Natural killer cell (primary cell): ENCODE data around the gene KIRREL1. TPM values are rescaled to one million over a fixed set of nuclear protein-coding genes. Genes with fewer than 3 reads are reported as not detected.

Source experiments
- ATAC-seq, 3 donors: fragments of 150-1000 bp in 2 of 3; fragments of 200-7000 bp in 1 of 3; cut with Tn5 transposase; 1 replicate in 1 of 3; 2 replicates in 2 of 3; pipeline ENCODE4 v1.10.0; 2021; ENCODE audit warnings: mild to moderate bottlenecking in 2 of 3, moderate library complexity in 2 of 3
- DNase-seq, 2 donors: peaks; one replicate each; pipeline versions ENCODE4 v3.0.0 to v3.0.0-alpha.2; 2013 to 2021; ENCODE audit warnings: mixed read lengths in 1 of 2
- H3K27ac ChIP-seq: one replicate; pipeline ENCODE4 v1.5.1; 2013; ENCODE audit warnings: mild to moderate bottlenecking, low read length
- H3K27me3 ChIP-seq: one replicate; pipeline ENCODE4 v1.6.1; 2013; ENCODE audit warnings: low read length; ENCODE audit not compliant: control insufficient read depth, insufficient read depth
- H3K36me3 ChIP-seq: one replicate; pipeline ENCODE4 v1.6.1; 2013; ENCODE audit warnings: low read length; ENCODE audit not compliant: control insufficient read depth, insufficient read depth
- H3K4me1 ChIP-seq: one replicate; pipeline ENCODE4 v1.6.1; 2013; ENCODE audit warnings: low read length; ENCODE audit not compliant: control insufficient read depth, insufficient read depth
- H3K4me3 ChIP-seq: one replicate; pipeline ENCODE4 v1.5.1; 2013; ENCODE audit warnings: low read length
- H3K9me3 ChIP-seq: one replicate; pipeline ENCODE4 v1.6.1; 2013; ENCODE audit warnings: low read length; ENCODE audit not compliant: control insufficient read depth, insufficient read depth
- H3K27ac Mint-ChIP-seq, 2 donors: one replicate each; pipeline ENCODE4 v1.8.0; 2022; ENCODE audit warnings: mild to moderate bottlenecking in 2 of 2, mixed read lengths in 2 of 2, moderate library complexity in 1 of 2
- H3K27me3 Mint-ChIP-seq, 2 donors: one replicate each; pipeline ENCODE4 v1.8.0; 2022; ENCODE audit warnings: low read depth in 2 of 2, mixed read lengths in 2 of 2
- H3K36me3 Mint-ChIP-seq: one replicate; pipeline ENCODE4 v1.8.0; 2022; ENCODE audit warnings: mixed read lengths
- H3K4me1 Mint-ChIP-seq, 2 donors: one replicate each; pipeline ENCODE4 v1.8.0; 2022; ENCODE audit warnings: mixed read lengths in 2 of 2
- H3K4me3 Mint-ChIP-seq: one replicate; pipeline ENCODE4 v1.8.0; 2022; ENCODE audit warnings: mild to moderate bottlenecking, moderate library complexity, mixed read lengths
- H3K9me3 Mint-ChIP-seq, 2 donors: one replicate each; pipeline ENCODE4 v1.8.0; 2022; ENCODE audit warnings: mixed read lengths in 2 of 2
- CTCF ChIP-seq: fragments of 200-600 bp; IDR thresholded peaks from one replicate; pipeline ENCODE4 v1.8.0; 2022; ENCODE audit warnings: antibody characterized with exemption
- WGBS: methylation state at CpG from one replicate; pipeline ENCODE4 v1.1.7; 2013; ENCODE audit warnings: missing lambda C conversion rate; ENCODE audit not compliant: insufficient coverage; 5-methylcytosine and 5-hydroxymethylcytosine counted together
- intact Hi-C: fragments of 100-400 bp; cut with micrococcal nuclease; formaldehyde crosslinking; loops from one replicate; pipeline ENCODE4 v1.14.2; 2022
- total RNA-seq, 4 donors: library from RNA; stranded (reverse); fragments of 120-200 nt in 1 of 4; gene quantifications; one replicate each; pipeline versions ENCODE4 v1.2.3 to v1.2.4, GENCODE V29; 2013 to 2022

Gene KIRREL1
- total RNA-seq, 3 donors from 2014 or later (not counting 1 experiment from before 2014, with no cell fraction given) = not detected

GRCh38 chr1:158103861-158104522, 110.5 kb downstream of the KIRREL1 start:
- intact Hi-C loops = no loop called here
- no peaks in the 10 kb centered on the region for H3K36me3 ChIP-seq
- H3K27ac Mint-ChIP-seq = no peak overlapping the region
- H3K9me3 ChIP-seq = no peaks in the 10 kb centered on the region
- H3K9me3 Mint-ChIP-seq = no peaks in the 10 kb centered on the region
- H3K27ac ChIP-seq = no peak overlapping the region
- H3K4me3 ChIP-seq = no peak overlapping the region
- H3K27me3 Mint-ChIP-seq = peaks cover 15 to 42% of the 10 kb centered on the region in 2 donors
- H3K4me1 ChIP-seq = no peaks in the 10 kb centered on the region
- ATAC-seq = no peak
- no peak overlapping the region for H3K4me3 Mint-ChIP-seq
- H3K36me3 Mint-ChIP-seq = no peaks in the 10 kb centered on the region
- no peaks in the 10 kb centered on the region for H3K4me1 Mint-ChIP-seq
- WGBS = 73% methylated on average over 5 of the region's 5 CpGs
- no peak for TF ChIP-seq CTCF
- no peak for DNase-seq
- no peaks in the 10 kb centered on the region for H3K27me3 ChIP-seq

GRCh38 chr1:158104891-158105290, 111.4 kb downstream of the KIRREL1 start:
- Mint-ChIP-seq H3K36me3 (no peaks in the 10 kb centered on the region), H3K4me3 (no peak overlapping the region), H3K4me1 (no peaks in the 10 kb centered on the region), H3K27me3 (peaks cover 20 to 48% of the 10 kb centered on the region in 2 donors), H3K27ac (no peak overlapping the region), H3K9me3 (no peaks in the 10 kb centered on the region)
- no peaks in the 10 kb centered on the region for H3K27me3 ChIP-seq
- no peak overlapping the region for H3K27ac ChIP-seq
- ATAC-seq (no peak), DNase-seq (no peak)
- H3K36me3 ChIP-seq = no peaks in the 10 kb centered on the region
- H3K4me3 ChIP-seq = no peak overlapping the region
- intact Hi-C loops = no loop called here
- 93% methylated on average over 2 of the region's 2 CpGs for WGBS
- H3K9me3 ChIP-seq = no peaks in the 10 kb centered on the region
- TF ChIP-seq CTCF = no peak
- H3K4me1 ChIP-seq = no peaks in the 10 kb centered on the region

GRCh38 chr1:158105352-158106095, 112.1 kb downstream of the KIRREL1 start:
- intact Hi-C loops = no loop called here
- ATAC-seq (no peak), DNase-seq (no peak)
- H3K27me3 ChIP-seq = no peaks in the 10 kb centered on the region
- no peak overlapping the region for H3K4me3 ChIP-seq
- Mint-ChIP-seq H3K27ac (no peak overlapping the region), H3K9me3 (no peaks in the 10 kb centered on the region), H3K36me3 (no peaks in the 10 kb centered on the region), H3K4me3 (no peak overlapping the region), H3K4me1 (no peaks in the 10 kb centered on the region), H3K27me3 (peaks cover 20 to 48% of the 10 kb centered on the region in 2 donors)
- H3K9me3 ChIP-seq = no peaks in the 10 kb centered on the region
- no peak for TF ChIP-seq CTCF
- H3K36me3 ChIP-seq = no peaks in the 10 kb centered on the region
- WGBS = 86% methylated on average over 7 of the region's 9 CpGs
- H3K4me1 ChIP-seq = no peaks in the 10 kb centered on the region
- no peak overlapping the region for H3K27ac ChIP-seq
